ENCODE measurements around the gene LRRC8C. TPM values are rescaled to one million over a fixed set of nuclear protein-coding genes. Genes with fewer than 3 reads are reported as not detected.

The LRRC8C gene
- total and polyA plus RNA-seq, 11 donors: 3.2 to 16.3 (median 9.2) TPM

GRCh38 chr1:89728381-89728780 is 95.5 kb downstream of the LRRC8C start:
- intact Hi-C loops (cut with DNase I): loop anchor here in 2 of 10 donors (5.0 kb wide), 2 partner anchors 34 to 36 kb away; no protein-coding TSS in a partner anchor

GRCh38 chr1:89732206-89732605 is 99.3 kb downstream of the LRRC8C start:
- Histone ChIP-seq H3K4me1 (peaks cover 0 to 15% (median 8%) of the 10 kb centered on the region in 12 donors), H3K27ac (no peak overlapping the region), H3K9me3 (no peaks in the 10 kb centered on the region), H3K36me3 (no peaks in the 10 kb centered on the region), H3K27me3 (no peaks in the 10 kb centered on the region), H3K4me3 (no peak overlapping the region)
- no peak for ATAC-seq
- WGBS, 4 donors: 97 to 100% (median 98%) methylated on average over 1 of the region's 1 CpG
- TF ChIP-seq CTCF (IDR thresholded peaks at IDR 0.05): no peak
- no peak for TF ChIP-seq POLR2A (IDR thresholded peaks at IDR 0.05)
- intact Hi-C loops (cut with DNase I): no loop called here
- DNase-seq: no peak

More at GRCh38 chr1:89728381-89728780, 95.5 kb downstream of the LRRC8C start:
- DNase-seq (no peak), ATAC-seq (peak; percentile 16 to 72 (median 35))
- WGBS, 4 donors: 57 to 72% (median 63%) methylated on average over 4 of the region's 4 CpGs
- H3K4me3 ChIP-seq: peak overlapping the region in 4 of 12 donors; percentile 4 to 24 (median 20)
- H3K27me3 ChIP-seq: no peaks in the 10 kb centered on the region
- no peaks in the 10 kb centered on the region for H3K36me3 ChIP-seq
- H3K9me3 ChIP-seq: no peaks in the 10 kb centered on the region
- TF ChIP-seq POLR2A (IDR thresholded peaks at IDR 0.05) (no peak), CTCF (IDR thresholded peaks at IDR 0.05) (no peak)
- peak overlapping the region; percentile 14 to 84 (median 62) for H3K27ac ChIP-seq
- H3K4me1 ChIP-seq: peaks cover 0 to 48% (median 28%) of the 10 kb centered on the region in 12 donors

GRCh38 chr1:89732643-89733222 is 99.8 kb downstream of the LRRC8C start:
- no peak for TF ChIP-seq CTCF (IDR thresholded peaks at IDR 0.05)
- no peak for TF ChIP-seq POLR2A (IDR thresholded peaks at IDR 0.05)

GRCh38 chr1:89733748-89734147 is 100.8 kb downstream of the LRRC8C start:
- H3K9me3 ChIP-seq: no peaks in the 10 kb centered on the region
- intact Hi-C loops (cut with DNase I): no loop called here
- DNase-seq: no peak
- H3K4me1 ChIP-seq: peaks cover 0 to 13% (median under 1%) of the 10 kb centered on the region in 12 donors
- H3K4me3 ChIP-seq: no peak overlapping the region
- no peak for ATAC-seq
- H3K27ac ChIP-seq: no peak overlapping the region
- WGBS, 4 donors: 68 to 75% (median 73%) methylated on average over 4 of the region's 4 CpGs
- no peaks in the 10 kb centered on the region for H3K36me3 ChIP-seq
- TF ChIP-seq POLR2A (IDR thresholded peaks at IDR 0.05) (no peak), CTCF (IDR thresholded peaks at IDR 0.05) (no peak)
- no peaks in the 10 kb centered on the region for H3K27me3 ChIP-seq

More at GRCh38 chr1:89732643-89733222, 99.8 kb downstream of the LRRC8C start:
- ATAC-seq (no peak), DNase-seq (no peak)
- intact Hi-C loops (cut with DNase I): no loop called here
- no peaks in the 10 kb centered on the region for H3K36me3 ChIP-seq
- H3K9me3 ChIP-seq: no peaks in the 10 kb centered on the region
- 78 to 94% (median 82%) methylated on average over 3 of the region's 3 CpGs for WGBS, 4 donors
- peaks cover 0 to 10% (median 3%) of the 10 kb centered on the region in 12 donors for H3K4me1 ChIP-seq
- no peaks in the 10 kb centered on the region for H3K27me3 ChIP-seq
- H3K4me3 ChIP-seq: no peak overlapping the region
- no peak overlapping the region for H3K27ac ChIP-seq

Measured in heart left ventricle (tissue), 16 donors.